Neutrophil (primary cell): ENCODE measurements around the gene RCAN3.

Source experiments
- H3K27ac ChIP-seq: fragments of 200-600 bp; sonication (generic); 2 replicates; pipeline ENCODE4 v1.5.1; 2016; ENCODE audit warnings: mild to moderate bottlenecking, moderate library complexity
- H3K27me3 ChIP-seq: fragments of 200-600 bp; sonication (generic); 2 replicates; pipeline ENCODE4 v1.6.0; 2016; ENCODE audit warnings: mild to moderate bottlenecking
- H3K36me3 ChIP-seq: fragments of 200-600 bp; sonication (generic); 2 replicates; pipeline ENCODE4 v1.5.1; 2017
- H3K4me1 ChIP-seq, 2 experiments: fragments of 200-600 bp in 1 of 2; sonication (generic) in 1 of 2; 1 replicate in 1 of 2; 2 replicates in 1 of 2; pipeline versions ENCODE4 v1.5.1 to v1.6.1; 2013 to 2016; ENCODE audit warnings: low read depth in 1 of 2, low read length in 1 of 2, mild to moderate bottlenecking in 1 of 2, moderate library complexity in 1 of 2; ENCODE audit not compliant: control insufficient read depth in 1 of 2, insufficient read depth in 1 of 2
- H3K4me3 ChIP-seq, 2 experiments: fragments of 200-600 bp in 1 of 2; sonication (generic) in 1 of 2; 1 replicate in 1 of 2; 2 replicates in 1 of 2; pipeline ENCODE4 v1.5.1; 2013 to 2016; ENCODE audit warnings: low read depth in 1 of 2, low read length in 1 of 2, mild to moderate bottlenecking in 1 of 2, moderate library complexity in 1 of 2
- H3K9me3 ChIP-seq: fragments of 200-600 bp; sonication (generic); 2 replicates; pipeline ENCODE4 v1.5.1; 2016
- TF ChIP-seq, protein P1 (sequence below): fragments of 200-600 bp; sonication (generic); IDR thresholded peaks from 2 replicates; pipeline ENCODE4 v1.5.1; 2016; ENCODE audit warnings: antibody characterized with exemption

Gene RCAN3

DNA sequence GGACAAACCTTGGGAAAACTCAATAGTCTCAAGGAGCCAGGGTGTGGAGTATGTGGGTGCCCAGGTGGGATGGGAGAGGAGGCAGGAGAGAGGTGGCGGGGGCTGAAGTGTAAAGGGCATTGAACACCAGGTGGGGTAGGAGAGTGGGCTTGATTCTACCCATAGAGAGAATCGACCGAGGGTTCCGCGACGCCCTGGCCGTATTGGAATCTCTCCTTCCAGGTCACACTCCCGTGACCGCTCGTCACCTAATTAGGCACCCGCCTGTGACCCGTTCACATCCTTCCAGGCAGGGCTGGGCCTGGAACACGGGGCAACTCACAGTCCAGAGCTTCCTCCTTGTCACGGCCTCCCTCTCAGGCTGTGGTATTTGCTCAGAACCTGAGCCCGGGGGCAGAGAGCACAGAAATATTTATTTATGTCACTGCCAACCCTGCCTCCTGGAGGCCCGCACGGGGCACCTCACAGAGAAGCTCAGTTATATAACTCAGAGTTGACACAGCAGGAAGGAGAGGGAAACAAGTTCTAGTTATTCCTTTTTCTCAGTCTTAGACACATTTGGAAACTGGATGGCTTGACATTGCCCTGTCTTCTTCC, 65.3 kb downstream of the RCAN3 start:
- no peaks in the 10 kb centered on the region for H3K36me3 ChIP-seq
- TF ChIP-seq, protein P1, sequence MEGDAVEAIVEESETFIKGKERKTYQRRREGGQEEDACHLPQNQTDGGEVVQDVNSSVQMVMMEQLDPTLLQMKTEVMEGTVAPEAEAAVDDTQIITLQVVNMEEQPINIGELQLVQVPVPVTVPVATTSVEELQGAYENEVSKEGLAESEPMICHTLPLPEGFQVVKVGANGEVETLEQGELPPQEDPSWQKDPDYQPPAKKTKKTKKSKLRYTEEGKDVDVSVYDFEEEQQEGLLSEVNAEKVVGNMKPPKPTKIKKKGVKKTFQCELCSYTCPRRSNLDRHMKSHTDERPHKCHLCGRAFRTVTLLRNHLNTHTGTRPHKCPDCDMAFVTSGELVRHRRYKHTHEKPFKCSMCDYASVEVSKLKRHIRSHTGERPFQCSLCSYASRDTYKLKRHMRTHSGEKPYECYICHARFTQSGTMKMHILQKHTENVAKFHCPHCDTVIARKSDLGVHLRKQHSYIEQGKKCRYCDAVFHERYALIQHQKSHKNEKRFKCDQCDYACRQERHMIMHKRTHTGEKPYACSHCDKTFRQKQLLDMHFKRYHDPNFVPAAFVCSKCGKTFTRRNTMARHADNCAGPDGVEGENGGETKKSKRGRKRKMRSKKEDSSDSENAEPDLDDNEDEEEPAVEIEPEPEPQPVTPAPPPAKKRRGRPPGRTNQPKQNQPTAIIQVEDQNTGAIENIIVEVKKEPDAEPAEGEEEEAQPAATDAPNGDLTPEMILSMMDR, result no peak
- H3K27ac ChIP-seq, result no peak overlapping the region
- H3K4me3 ChIP-seq, result no peak overlapping the region
- H3K9me3 ChIP-seq, result no peaks in the 10 kb centered on the region
- no peaks in the 10 kb centered on the region for H3K4me1 ChIP-seq
- no peaks in the 10 kb centered on the region for H3K27me3 ChIP-seq

DNA sequence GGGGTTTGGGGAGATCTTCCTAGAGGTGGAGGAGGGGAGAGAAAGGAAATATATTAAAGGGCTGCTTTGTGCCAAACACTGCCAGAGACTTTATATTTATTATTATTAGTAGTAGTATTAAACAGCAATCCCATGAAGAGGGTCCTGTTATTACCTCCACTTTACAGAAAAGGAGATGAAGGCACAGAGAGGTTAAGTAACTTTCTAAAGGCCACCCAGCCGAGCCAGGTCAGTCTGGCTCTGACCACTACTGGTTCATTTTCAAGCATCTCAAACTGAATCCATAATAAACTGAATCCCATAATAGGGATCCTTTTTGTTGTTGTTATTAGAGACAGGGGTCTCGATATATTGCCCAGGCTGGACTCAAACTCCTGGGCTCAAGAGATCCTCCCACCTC, 65.8 kb downstream of the RCAN3 start:
- Histone ChIP-seq H3K4me1 (no peaks in the 10 kb centered on the region), H3K27ac (no peak overlapping the region), H3K36me3 (no peaks in the 10 kb centered on the region), H3K4me3 (no peak overlapping the region), H3K9me3 (no peaks in the 10 kb centered on the region), H3K27me3 (no peaks in the 10 kb centered on the region)
- TF ChIP-seq, protein P1, result no peak

- H3K27me3 ChIP-seq, result no peaks in the 10 kb centered on the region
- TF ChIP-seq, protein P1, result no peak
- no peaks in the 10 kb centered on the region for H3K4me1 ChIP-seq
- no peak overlapping the region for H3K4me3 ChIP-seq
- H3K9me3 ChIP-seq, result no peaks in the 10 kb centered on the region
- no peak overlapping the region for H3K27ac ChIP-seq
- H3K36me3 ChIP-seq, result no peaks in the 10 kb centered on the region
Observed at GRCh38 chr1:24570265-24571125, 67.9 kb downstream of the RCAN3 start.

DNA sequence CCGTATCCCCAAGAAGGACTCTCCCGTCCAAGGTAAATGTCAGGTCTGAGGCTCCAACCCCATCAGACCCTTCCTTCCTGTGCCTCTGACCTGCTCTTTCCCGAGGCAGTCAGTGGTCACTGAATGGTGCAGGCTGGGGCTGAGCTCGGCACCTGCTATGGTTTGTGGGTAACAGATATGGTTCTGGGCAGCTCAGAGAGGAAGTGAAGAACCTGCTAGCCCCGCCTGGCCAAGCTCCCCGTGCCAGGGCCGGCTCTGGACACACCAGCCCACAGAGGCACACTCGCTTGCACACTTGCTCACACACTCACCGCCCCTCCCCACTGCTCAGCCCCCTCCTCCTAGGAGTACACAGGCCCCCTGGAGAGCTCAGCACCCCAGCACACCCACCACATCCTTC, 69.7 kb downstream of the RCAN3 start:
- Histone ChIP-seq H3K4me3 (no peak overlapping the region), H3K36me3 (no peaks in the 10 kb centered on the region)
- TF ChIP-seq, protein P1, result no peak

DNA sequence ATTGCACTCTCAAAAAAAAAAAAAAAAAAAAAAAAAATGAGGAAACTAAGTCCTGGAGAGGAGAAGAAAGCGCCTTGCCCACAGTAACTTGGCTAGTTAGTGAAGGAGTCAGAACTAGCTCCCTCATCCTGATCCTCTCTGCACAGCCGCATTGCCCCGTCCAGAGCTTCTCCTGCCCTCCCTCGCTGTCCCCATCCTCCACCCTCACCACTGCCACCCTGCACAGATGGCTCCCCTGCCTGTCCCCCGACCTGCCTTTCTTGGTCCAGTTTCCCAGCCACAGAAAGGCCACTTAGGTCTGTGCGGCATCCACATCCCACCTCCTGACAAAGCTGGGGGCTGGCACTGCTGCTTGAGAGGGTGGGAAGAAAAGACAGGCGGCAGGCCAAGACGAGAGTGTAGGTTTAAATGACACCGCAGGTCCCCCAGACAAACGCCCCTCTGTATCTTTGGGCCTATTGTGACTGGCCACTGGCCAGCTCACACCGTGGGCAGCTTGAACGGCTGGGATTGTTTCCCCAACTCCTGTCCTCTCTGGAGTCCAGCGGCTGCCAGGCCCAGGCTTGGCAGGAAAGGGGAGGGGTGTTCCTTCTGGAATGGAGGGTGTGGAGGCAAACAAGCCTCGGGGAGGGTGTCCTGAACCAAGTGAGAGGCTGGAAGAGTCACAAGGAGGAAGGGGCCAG, 73.4 kb downstream of the RCAN3 start:
- Histone ChIP-seq H3K27me3 (no peaks in the 10 kb centered on the region), H3K4me3 (no peak overlapping the region), H3K27ac (no peak overlapping the region), H3K9me3 (no peaks in the 10 kb centered on the region), H3K36me3 (no peaks in the 10 kb centered on the region), H3K4me1 (no peaks in the 10 kb centered on the region)
- TF ChIP-seq, protein P1, result no peak

More for the DNA sequence above, 69.7 kb downstream of the RCAN3 start:
- no peaks in the 10 kb centered on the region for H3K27me3 ChIP-seq
- H3K27ac ChIP-seq, result no peak overlapping the region
- H3K9me3 ChIP-seq, result no peaks in the 10 kb centered on the region
- no peaks in the 10 kb centered on the region for H3K4me1 ChIP-seq
